ENCODE data around the gene NR6A1.

The NR6A1 gene

DNA sequence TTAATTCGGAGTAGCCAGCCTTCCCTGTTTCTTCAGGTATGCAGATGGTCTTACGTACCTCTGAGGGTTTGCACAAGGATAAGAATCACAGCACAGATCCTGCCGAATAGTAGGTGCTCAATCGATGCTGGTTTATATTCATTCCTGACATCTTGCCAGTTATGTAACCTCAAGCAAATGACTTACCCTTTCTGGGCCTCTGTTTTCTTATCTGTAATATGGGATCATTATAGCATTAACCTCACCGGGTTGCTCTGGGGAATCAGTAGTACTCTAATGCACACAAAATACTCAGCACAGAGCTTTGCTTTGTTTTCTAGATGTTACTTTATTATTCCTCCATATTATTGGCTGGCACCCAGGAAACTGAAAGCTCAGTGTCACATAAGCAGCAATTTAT, 256.2 kb downstream of the NR6A1 start:
- no peak for DNase-seq (ENCODE audit: low read depth)
- TF ChIP-seq, protein P1, sequence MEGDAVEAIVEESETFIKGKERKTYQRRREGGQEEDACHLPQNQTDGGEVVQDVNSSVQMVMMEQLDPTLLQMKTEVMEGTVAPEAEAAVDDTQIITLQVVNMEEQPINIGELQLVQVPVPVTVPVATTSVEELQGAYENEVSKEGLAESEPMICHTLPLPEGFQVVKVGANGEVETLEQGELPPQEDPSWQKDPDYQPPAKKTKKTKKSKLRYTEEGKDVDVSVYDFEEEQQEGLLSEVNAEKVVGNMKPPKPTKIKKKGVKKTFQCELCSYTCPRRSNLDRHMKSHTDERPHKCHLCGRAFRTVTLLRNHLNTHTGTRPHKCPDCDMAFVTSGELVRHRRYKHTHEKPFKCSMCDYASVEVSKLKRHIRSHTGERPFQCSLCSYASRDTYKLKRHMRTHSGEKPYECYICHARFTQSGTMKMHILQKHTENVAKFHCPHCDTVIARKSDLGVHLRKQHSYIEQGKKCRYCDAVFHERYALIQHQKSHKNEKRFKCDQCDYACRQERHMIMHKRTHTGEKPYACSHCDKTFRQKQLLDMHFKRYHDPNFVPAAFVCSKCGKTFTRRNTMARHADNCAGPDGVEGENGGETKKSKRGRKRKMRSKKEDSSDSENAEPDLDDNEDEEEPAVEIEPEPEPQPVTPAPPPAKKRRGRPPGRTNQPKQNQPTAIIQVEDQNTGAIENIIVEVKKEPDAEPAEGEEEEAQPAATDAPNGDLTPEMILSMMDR (IDR thresholded peaks at IDR 0.05; ENCODE audit: low read length, missing control alignments) = no peak
- H3K4me3 ChIP-seq (replicated peaks; ENCODE audit: low read depth, low read length) = no peak overlapping the region

DNA sequence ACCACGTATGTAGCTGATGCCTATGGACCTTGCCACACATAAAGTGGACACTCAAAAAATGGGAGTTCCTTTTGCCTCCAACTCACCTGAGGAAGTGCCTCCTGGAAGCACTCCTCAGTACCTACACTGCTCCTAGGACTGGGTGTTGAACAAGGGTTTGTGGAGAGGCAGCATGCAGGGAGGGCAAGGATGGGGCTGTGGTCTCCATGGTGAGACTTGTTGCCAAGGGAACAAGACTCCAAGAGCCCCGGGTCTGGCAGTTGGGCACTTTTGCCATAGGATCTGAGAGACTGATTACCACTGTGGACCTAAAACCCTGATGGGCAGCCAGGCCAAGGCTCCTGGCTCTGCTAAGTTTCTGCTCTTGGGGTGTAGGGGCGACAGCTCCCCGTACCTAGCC, 257.0 kb downstream of the NR6A1 start:
- H3K4me3 ChIP-seq (replicated peaks; ENCODE audit: low read depth, low read length) = no peak overlapping the region
- DNase-seq (ENCODE audit: low read depth) = no peak
- TF ChIP-seq, protein P1 (IDR thresholded peaks at IDR 0.05; ENCODE audit: low read length, missing control alignments) = no peak

- no peak for DNase-seq (ENCODE audit: low read depth)
- TF ChIP-seq, protein P1 (IDR thresholded peaks at IDR 0.05; ENCODE audit: low read length, missing control alignments) = no peak
- no peak overlapping the region for H3K4me3 ChIP-seq (replicated peaks; ENCODE audit: low read depth, low read length)
Measured at GRCh38 chr9:124513376-124513994, 257.6 kb downstream of the NR6A1 start.

DNA sequence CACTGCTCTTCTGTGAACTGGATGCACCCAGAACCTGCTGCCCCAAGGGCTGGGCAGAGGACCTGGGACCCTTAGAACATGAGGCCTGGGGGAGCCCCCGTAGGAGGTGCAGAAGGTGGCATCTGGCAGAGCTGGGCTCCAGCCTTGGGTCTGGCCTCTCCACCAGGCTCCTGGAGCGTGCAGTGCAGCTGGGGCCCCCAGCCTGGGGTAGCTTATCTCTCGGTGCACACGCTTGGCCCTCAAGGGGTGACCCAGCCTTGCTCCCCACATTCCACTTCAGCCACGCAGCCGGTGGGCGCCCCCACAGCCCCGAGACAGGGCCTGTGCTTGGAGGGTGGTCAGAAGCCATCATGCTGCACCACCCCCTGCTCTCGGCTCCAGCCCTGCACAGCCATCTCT, 258.3 kb downstream of the NR6A1 start:
- no peak overlapping the region for H3K4me3 ChIP-seq (replicated peaks; ENCODE audit: low read depth, low read length)
- TF ChIP-seq, protein P1 (IDR thresholded peaks at IDR 0.05; ENCODE audit: low read length, missing control alignments) = no peak
- no peak for DNase-seq (ENCODE audit: low read depth)

DNA sequence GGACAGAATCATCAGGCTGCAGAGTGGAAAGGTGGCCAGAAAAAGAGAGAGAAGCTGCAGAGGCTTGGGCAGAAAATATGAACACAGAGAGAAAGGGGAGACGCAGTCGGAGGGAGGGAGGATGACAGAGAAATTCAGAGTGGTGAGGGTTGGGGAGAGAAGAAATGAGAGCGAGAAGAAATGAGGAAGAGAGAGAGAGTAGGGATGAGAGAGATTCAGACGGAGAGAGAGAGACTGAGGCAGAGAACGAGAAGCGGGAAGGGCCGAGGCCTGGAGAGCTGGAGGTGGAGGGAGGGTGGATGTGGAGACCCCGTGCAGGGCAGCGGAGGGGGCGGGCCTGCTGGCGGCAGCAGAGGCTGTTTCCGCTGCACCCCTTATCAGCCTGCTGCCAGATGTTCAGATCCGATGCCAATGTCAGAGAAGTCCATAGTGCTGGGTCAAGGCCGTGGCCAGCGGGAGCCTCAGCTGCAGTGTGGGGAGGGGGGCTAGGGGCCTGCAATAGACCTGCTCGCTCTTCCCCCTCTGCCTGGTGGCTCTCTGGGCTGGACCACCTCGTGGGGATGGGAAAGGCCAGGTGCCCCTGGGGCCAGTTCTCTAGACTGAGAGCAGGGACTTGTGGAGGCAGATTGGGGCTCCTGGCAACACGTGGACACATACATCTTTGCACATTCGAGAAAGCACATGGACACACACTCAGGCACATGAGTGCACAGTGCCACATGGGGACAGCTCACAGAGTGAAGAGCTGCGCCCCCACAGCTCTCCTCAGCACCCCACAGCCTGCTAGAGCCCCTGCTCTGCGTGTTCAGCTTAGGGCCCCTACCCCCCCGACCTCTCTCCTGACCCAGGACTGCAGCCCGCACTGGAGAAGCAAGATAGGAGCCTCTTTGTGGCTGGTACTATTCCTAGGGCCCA, 259.0 kb downstream of the NR6A1 start:
- TF ChIP-seq, protein P1 (IDR thresholded peaks at IDR 0.05; ENCODE audit: low read length, missing control alignments) = no peak
- no peak overlapping the region for H3K4me3 ChIP-seq (replicated peaks; ENCODE audit: low read depth, low read length)
- no peak for DNase-seq (ENCODE audit: low read depth)

GRCh38 chr9:124511426-124511840, 259.7 kb downstream of the NR6A1 start:
- H3K4me3 ChIP-seq (replicated peaks; ENCODE audit: low read depth, low read length) = no peak overlapping the region
- no peak for DNase-seq (ENCODE audit: low read depth)
- TF ChIP-seq, protein P1 (IDR thresholded peaks at IDR 0.05; ENCODE audit: low read length, missing control alignments) = no peak

Measured in fibroblast of pulmonary artery (primary cell).